AG04449 (cell line): ENCODE measurements around the gene PCDHGA8.

Experiments
- CTCF ChIA-PET: fragments of 350-600 bp; formaldehyde crosslinking; extraction: SDS; loops from one replicate; lab custom pipeline; 2021; ENCODE audit warnings: antibody characterized with exemption; lab: Yijun Ruan, JAX
- POLR2A ChIA-PET: fragments of 400-600, 350-600 bp; formaldehyde crosslinking; extraction: SDS; loops from one replicate; lab custom pipeline; 2020; ENCODE audit warnings: antibody characterized with exemption, inconsistent platforms; lab: Yijun Ruan, JAX
- DNase-seq: peaks from one replicate; pipeline ENCODE4 v3.0.0-alpha.2; 2010; ENCODE audit warnings: low read depth, low spot score
- H3K4me3 ChIP-seq: 2 replicates; pipeline ENCODE4 v1.5.1; 2011; ENCODE audit warnings: low read depth, mild to moderate bottlenecking, control low read depth, low read length
- CTCF ChIP-seq: IDR thresholded peaks from one replicate; pipeline ENCODE4 v1.5.1; 2011; ENCODE audit warnings: mild to moderate bottlenecking, moderate library complexity, low read length, control low read depth, inconsistent platforms; ENCODE audit not compliant: insufficient read depth; ENCODE audit errors: missing control alignments

The PCDHGA8 gene

GRCh38 chr5:141439411-141440141 lies 47.1 kb downstream of the PCDHGA8 start:
- POLR2A ChIA-PET = interaction anchor here (0.7 kb wide), 1 partner anchor 118 kb away, joined by 4 read pairs; no protein-coding TSS in a partner anchor
- TF ChIP-seq CTCF = no peak
- CTCF ChIA-PET = interaction anchor here (0.8 to 5.0 kb wide), 11 partner anchors 9 to 118 kb away, joined by 3 to 35 read pairs (median 4); partner anchors contain the start of genes PCDHGA10, PCDHGA11, PCDHGA12 and PCDHGB7
- H3K4me3 ChIP-seq = no peak overlapping the region
- no peak for DNase-seq

- no peak for DNase-seq
- POLR2A ChIA-PET = no interaction called here
- H3K4me3 ChIP-seq = no peak overlapping the region
- CTCF ChIA-PET = interaction anchor here (0.8 to 5.0 kb wide), 5 partner anchors 10 to 118 kb away, joined by 3 to 35 read pairs (median 12); partner anchors contain the start of genes PCDHGA10 and PCDHGA12
- no peak for TF ChIP-seq CTCF
These were observed 47.9 kb downstream of the PCDHGA8 start for GRCh38 chr5:141440341-141440740.

- ChIA-PET CTCF (interaction anchor here (0.5 to 2.4 kb wide), 4 partner anchors 83 to 122 kb away, joined by 3 to 9 read pairs (median 3); partner anchors contain the start of gene PCDHGA1), POLR2A (no interaction called here)
These were observed 49.2 kb downstream of the PCDHGA8 start for GRCh38 chr5:141441571-141442170.

More at GRCh38 chr5:141441571-141442170, 49.2 kb downstream of the PCDHGA8 start:
- DNase-seq = no peak
- H3K4me3 ChIP-seq = no peak overlapping the region
- TF ChIP-seq CTCF = no peak
